PC-9 (cell line): ENCODE results near the gene PGC. TPM values are rescaled to one million over a fixed set of nuclear protein-coding genes. Genes with fewer than 3 reads are reported as not detected.

Source experiments
- BruUV-seq: library from RNA; stranded (reverse); fragments of 400-500 nt; replicated peaks from 2 replicates; lab custom pipeline; 2021; lab: Mats Ljungman, UMichigan
- CTCF ChIA-PET: fragments of 300-600 bp; sonication (Branson Sonifier 250); formaldehyde crosslinking; loops from one replicate; lab custom pipeline; 2022; ENCODE audit warnings: antibody characterized with exemption; lab: Charles Lee
- POLR2A ChIA-PET: fragments of 300-600 bp; sonication (Branson Sonifier 250); formaldehyde crosslinking; loops from one replicate; lab custom pipeline; 2022; ENCODE audit warnings: antibody characterized with exemption; ENCODE audit not compliant: unreplicated experiment; lab: Charles Lee
- DNase-seq, 2 experiments: peaks; one replicate each; pipeline versions ENCODE4 v3.0.0 to v3.0.0-alpha.2; 2015 to 2022; ENCODE audit warnings: mixed read lengths in 1 of 2
- H2AFZ ChIP-seq: fragments of 200-600 bp; sonication (generic); 2 replicates; pipeline ENCODE4 v1.8.1; 2017; ENCODE audit warnings: antibody characterized with exemption
- H3F3A ChIP-seq: fragments of 200-600 bp; sonication (generic); 2 replicates; pipeline ENCODE4 v1.8.1; 2017; ENCODE audit warnings: antibody characterized with exemption, mild to moderate bottlenecking, low read depth; ENCODE audit not compliant: insufficient read depth
- H3K27ac ChIP-seq: fragments of 200-600 bp; sonication (generic); 2 replicates; pipeline ENCODE4 v1.6.1; 2016; ENCODE audit warnings: mixed run types
- H3K27me3 ChIP-seq: fragments of 200-600 bp; sonication (generic); 2 replicates; pipeline ENCODE4 v1.6.1; 2016; ENCODE audit warnings: low read depth, mixed run types; ENCODE audit not compliant: insufficient read depth
- H3K36me3 ChIP-seq: fragments of 200-600 bp; sonication (generic); 2 replicates; pipeline ENCODE4 v1.6.1; 2016; ENCODE audit warnings: low read depth, mixed run types
- H3K4me1 ChIP-seq: fragments of 200-600 bp; sonication (generic); replicated peaks from 2 replicates; pipeline ENCODE4 v1.6.1; 2016; ENCODE audit warnings: mixed run types; ENCODE audit not compliant: insufficient read depth
- H3K4me2 ChIP-seq: fragments of 200-600 bp; sonication (generic); 2 replicates; pipeline ENCODE4 v1.6.1; 2017; ENCODE audit warnings: mixed run types
- H3K4me3 ChIP-seq: fragments of 200-600 bp; sonication (generic); 2 replicates; pipeline ENCODE4 v1.6.1; 2016; ENCODE audit warnings: mixed run types
- H3K79me2 ChIP-seq: fragments of 200-600 bp; sonication (generic); 2 replicates; pipeline ENCODE4 v1.6.1; 2017; ENCODE audit warnings: low read depth, mixed run types
- H3K9me2 ChIP-seq: fragments of 200-600 bp; sonication (generic); 2 replicates; pipeline ENCODE4 v1.8.1; 2017; ENCODE audit warnings: mild to moderate bottlenecking; ENCODE audit not compliant: insufficient read depth
- H3K9me3 ChIP-seq: fragments of 200-600 bp; sonication (generic); 2 replicates; pipeline ENCODE4 v1.8.1; 2016; ENCODE audit warnings: low read depth; ENCODE audit not compliant: insufficient read depth
- H4K20me1 ChIP-seq: fragments of 200-600 bp; sonication (generic); 2 replicates; pipeline ENCODE4 v1.8.1; 2017; ENCODE audit not compliant: insufficient read depth
- EZH2 ChIP-seq: fragments of 200-600 bp; sonication (generic); IDR thresholded peaks from 2 replicates; pipeline ENCODE4 v1.8.0; 2017; ENCODE audit warnings: antibody characterized with exemption, low read depth
- intact Hi-C: fragments of 100-400 bp; cut with micrococcal nuclease; formaldehyde crosslinking; loops from one replicate; pipeline ENCODE4 v1.10.0; 2022; ENCODE audit not compliant: unreplicated experiment
- total RNA-seq: library from RNA; stranded (reverse); gene quantifications from 2 replicates; pipeline ENCODE4 v1.2.3, GENCODE V29; 2021
- TF ChIP-seq, protein P1 (sequence below): fragments of 200-600 bp; sonication (generic); conservative IDR thresholded peaks from 2 replicates; pipeline ENCODE4 v1.6.1; 2017; ENCODE audit warnings: mixed run types, antibody characterized with exemption, mild to moderate bottlenecking, moderate library complexity

Gene PGC
- total RNA-seq, 1 experiment from 2014 or later, result not detected

DNA sequence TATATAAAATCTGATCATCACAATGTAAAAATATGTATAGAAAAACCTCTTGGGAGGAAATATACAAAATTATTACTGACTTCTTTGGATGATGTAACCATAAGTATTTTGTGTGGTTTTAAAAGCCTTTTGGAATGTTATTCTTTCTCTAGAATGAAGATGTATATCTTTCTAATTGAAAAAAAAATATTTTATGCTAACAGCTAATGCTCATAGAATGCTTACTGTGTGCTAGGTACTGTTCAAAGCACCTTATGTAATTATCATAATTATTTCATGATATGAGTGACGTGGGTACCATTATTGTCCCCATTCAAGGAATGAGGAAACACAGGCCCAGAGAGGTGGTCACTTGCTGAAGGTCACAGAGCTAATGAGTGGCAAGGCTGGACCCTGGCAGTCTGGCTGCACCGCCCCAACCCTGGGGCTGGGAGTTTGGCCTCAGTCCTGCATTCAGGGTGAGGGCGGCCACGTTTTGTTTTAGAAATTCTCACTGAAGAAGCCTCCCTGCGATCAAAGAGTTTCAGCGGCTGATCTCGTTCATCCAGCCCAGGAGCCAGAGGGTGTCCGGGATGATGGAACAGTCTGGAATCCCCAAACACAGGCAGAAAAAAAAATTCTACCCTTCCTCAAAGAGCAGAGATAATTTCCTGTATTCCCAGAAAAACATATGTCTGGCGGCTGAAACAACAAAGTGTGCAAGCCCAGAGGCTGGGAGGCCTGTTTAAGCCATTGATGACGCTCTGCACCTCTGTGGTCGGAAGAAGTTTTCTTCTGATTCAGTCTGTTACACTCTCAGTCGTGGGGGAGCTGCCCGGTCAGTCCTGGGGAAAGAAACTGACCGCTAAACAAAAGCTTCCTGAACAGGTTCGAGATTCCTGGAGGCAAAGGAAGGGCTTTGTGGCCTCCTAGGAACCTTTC is 49.1 kb downstream of the PGC start:
- peak; percentile 65 to 85 for DNase-seq
- Histone ChIP-seq H3K4me2 (peak overlapping the region; percentile 32), H4K20me1 (no peaks in the 10 kb centered on the region), H3K4me3 (no peak overlapping the region), H3K79me2 (no peaks in the 10 kb centered on the region), H3K9me3 (no peaks in the 10 kb centered on the region), H3K27ac (peak overlapping the region; percentile 78), H3K36me3 (no peaks in the 10 kb centered on the region), H3F3A (peaks cover 9% of the 10 kb centered on the region), H2AFZ (no peak overlapping the region), H3K27me3 (no peaks in the 10 kb centered on the region), H3K9me2 (no peaks in the 10 kb centered on the region), H3K4me1 (peaks cover 28% of the 10 kb centered on the region)
- intact Hi-C loops, result loop anchor here (1.0 kb wide), 1 partner anchor 15 kb away; no protein-coding TSS in a partner anchor
- TSS peak; percentile 93 for BruUV-seq
- POLR2A ChIA-PET, result interaction anchor here (0.5 to 1.0 kb wide), 4 partner anchors 15 to 509 kb away, joined by 5 to 40 read pairs (median 6); no protein-coding TSS in a partner anchor
- TF ChIP-seq, protein P1, sequence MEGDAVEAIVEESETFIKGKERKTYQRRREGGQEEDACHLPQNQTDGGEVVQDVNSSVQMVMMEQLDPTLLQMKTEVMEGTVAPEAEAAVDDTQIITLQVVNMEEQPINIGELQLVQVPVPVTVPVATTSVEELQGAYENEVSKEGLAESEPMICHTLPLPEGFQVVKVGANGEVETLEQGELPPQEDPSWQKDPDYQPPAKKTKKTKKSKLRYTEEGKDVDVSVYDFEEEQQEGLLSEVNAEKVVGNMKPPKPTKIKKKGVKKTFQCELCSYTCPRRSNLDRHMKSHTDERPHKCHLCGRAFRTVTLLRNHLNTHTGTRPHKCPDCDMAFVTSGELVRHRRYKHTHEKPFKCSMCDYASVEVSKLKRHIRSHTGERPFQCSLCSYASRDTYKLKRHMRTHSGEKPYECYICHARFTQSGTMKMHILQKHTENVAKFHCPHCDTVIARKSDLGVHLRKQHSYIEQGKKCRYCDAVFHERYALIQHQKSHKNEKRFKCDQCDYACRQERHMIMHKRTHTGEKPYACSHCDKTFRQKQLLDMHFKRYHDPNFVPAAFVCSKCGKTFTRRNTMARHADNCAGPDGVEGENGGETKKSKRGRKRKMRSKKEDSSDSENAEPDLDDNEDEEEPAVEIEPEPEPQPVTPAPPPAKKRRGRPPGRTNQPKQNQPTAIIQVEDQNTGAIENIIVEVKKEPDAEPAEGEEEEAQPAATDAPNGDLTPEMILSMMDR, result no peak
- TF ChIP-seq EZH2, result no peak
- CTCF ChIA-PET, result interaction anchor here (0.6 to 1.3 kb wide), 2 partner anchors 15 to 416 kb away, joined by 3 read pairs; no protein-coding TSS in a partner anchor

DNA sequence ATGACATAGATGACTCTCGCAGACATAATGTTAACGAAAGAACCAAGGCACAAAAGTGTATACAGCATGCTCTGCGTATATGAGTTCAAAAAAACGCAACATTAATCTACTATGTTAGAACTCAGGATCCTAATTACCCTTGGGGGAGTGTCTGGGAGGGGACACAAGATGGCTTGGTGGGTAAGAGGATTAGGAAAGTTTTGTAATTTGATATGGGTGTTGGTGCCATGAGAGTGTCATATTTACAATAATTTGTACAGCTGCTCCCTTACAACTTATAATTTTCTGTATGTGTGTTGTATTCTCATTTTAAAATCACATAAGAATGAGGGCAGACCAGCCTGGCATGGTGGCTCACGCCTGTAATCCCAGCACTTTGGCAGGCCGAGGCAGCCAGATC is 50.4 kb downstream of the PGC start:
- peaks cover 28% of the 10 kb centered on the region for H3K4me1 ChIP-seq
- H3K4me3 ChIP-seq, result no peak overlapping the region
- H4K20me1 ChIP-seq, result no peaks in the 10 kb centered on the region
- no peaks in the 10 kb centered on the region for H3K27me3 ChIP-seq
- ChIA-PET POLR2A (no interaction called here), CTCF (no interaction called here)
- H2AFZ ChIP-seq, result no peak overlapping the region
- DNase-seq, result no peak
- H3K36me3 ChIP-seq, result no peaks in the 10 kb centered on the region
- no peaks in the 10 kb centered on the region for H3K9me3 ChIP-seq
- H3K4me2 ChIP-seq, result no peak overlapping the region
- H3K27ac ChIP-seq, result no peak overlapping the region
- intact Hi-C loops, result no loop called here
- no TSS peak for BruUV-seq
- TF ChIP-seq EZH2, result no peak
- TF ChIP-seq, protein P1, result no peak
- peaks cover 9% of the 10 kb centered on the region for H3F3A ChIP-seq
- H3K9me2 ChIP-seq, result no peaks in the 10 kb centered on the region
- H3K79me2 ChIP-seq, result no peaks in the 10 kb centered on the region

DNA sequence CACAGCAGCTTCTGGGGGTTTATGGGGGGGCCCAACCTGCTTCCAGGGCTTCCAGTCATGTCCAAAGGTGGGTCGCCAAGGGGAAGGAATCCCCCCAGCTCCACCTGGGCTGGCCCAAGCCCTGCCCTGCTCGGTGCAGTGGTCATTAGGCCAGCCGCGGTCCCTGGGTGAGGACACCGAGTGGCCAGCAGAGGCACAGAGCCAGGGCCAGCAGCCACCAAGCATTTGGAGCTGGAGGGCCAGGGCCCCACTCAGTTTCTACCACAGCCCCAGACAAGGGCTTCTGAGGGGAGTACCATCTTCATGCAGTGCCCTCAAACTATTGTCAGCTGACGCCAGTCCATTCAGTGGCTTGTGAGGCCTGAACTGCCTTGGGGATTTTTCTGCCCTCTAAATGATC is 51.4 kb downstream of the PGC start:
- no peaks in the 10 kb centered on the region for H3K27me3 ChIP-seq
- no TSS peak for BruUV-seq
- intact Hi-C loops, result no loop called here
- peaks cover 9% of the 10 kb centered on the region for H3F3A ChIP-seq
- ChIA-PET POLR2A (no interaction called here), CTCF (interaction anchor here (1.1 kb wide), 1 partner anchor 18 kb away, joined by 6 read pairs; no protein-coding TSS in a partner anchor)
- peaks cover 28% of the 10 kb centered on the region for H3K4me1 ChIP-seq
- H2AFZ ChIP-seq, result no peak overlapping the region
- no peak overlapping the region for H3K4me2 ChIP-seq
- H3K27ac ChIP-seq, result no peak overlapping the region
- DNase-seq, result no peak
- H3K4me3 ChIP-seq, result no peak overlapping the region
- H3K79me2 ChIP-seq, result no peaks in the 10 kb centered on the region
- no peaks in the 10 kb centered on the region for H4K20me1 ChIP-seq
- H3K9me2 ChIP-seq, result no peaks in the 10 kb centered on the region
- TF ChIP-seq, protein P1, result no peak
- TF ChIP-seq EZH2, result no peak
- H3K36me3 ChIP-seq, result no peaks in the 10 kb centered on the region
- no peaks in the 10 kb centered on the region for H3K9me3 ChIP-seq
